Measurements from ENCODE around the gene AP1B1. TPM values are rescaled to one million over a fixed set of nuclear protein-coding genes. Genes with fewer than 3 reads are reported as not detected.

AP1B1 gene
- total and polyA plus RNA-seq, 2 donors (not counting 1 experiment from before 2014, with no cell fraction given): 139 to 174 TPM

- Histone ChIP-seq H3K4me2 (replicated peaks; ENCODE audit: low read depth, low read length, poor library complexity, severe bottlenecking) (no peak overlapping the region), H3K9ac (ENCODE audit: low read length) (no peak overlapping the region), H3K79me2 (ENCODE audit: control insufficient read depth, insufficient read depth, low read length) (no peaks in the 10 kb centered on the region), H4K20me1 (ENCODE audit: control insufficient read depth, insufficient read depth, low read length, poor library complexity, severe bottlenecking) (no peaks in the 10 kb centered on the region), H2AFZ (ENCODE audit: insufficient read depth, low read depth, low read length, poor library complexity, severe bottlenecking) (no peak overlapping the region), H3K9me3 (ENCODE audit: control extremely low read depth in 1 of 3, control insufficient read depth in 2 of 3, insufficient read depth in 1 of 3, low read length in 2 of 3) (no peaks in the 10 kb centered on the region), H3K27me3 (replicated peaks in 1 of 4; ENCODE audit: control extremely low read depth in 1 of 4, control insufficient read depth in 3 of 4, insufficient read depth in 4 of 4, low read length in 3 of 4) (peaks cover 0 to 3% (median 0%) of the 10 kb centered on the region in 4 experiments), H3K4me1 (ENCODE audit: control insufficient read depth in 2 of 2, insufficient read depth in 2 of 2, low read length in 2 of 2) (no peaks in the 10 kb centered on the region), H3K27ac (ENCODE audit: low read length in 2 of 2) (no peak overlapping the region), H3K36me3 (replicated peaks in 1 of 2; ENCODE audit: control extremely low read depth in 1 of 2, control insufficient read depth in 1 of 2, extremely low read depth in 1 of 2, insufficient read depth in 2 of 2, low read length in 1 of 2) (no peaks in the 10 kb centered on the region), H3K4me3 (ENCODE audit: control extremely low read depth in 1 of 5, extremely low read depth in 1 of 5, insufficient read depth in 1 of 5, low read depth in 2 of 5, low read length in 4 of 5) (no peak overlapping the region)
- TF ChIP-seq EZH2 (IDR thresholded peaks at IDR 0.05; ENCODE audit: borderline replicate concordance, insufficient read depth, low read depth, low read length, poor library complexity, severe bottlenecking): no peak
- TF ChIP-seq, protein P1, sequence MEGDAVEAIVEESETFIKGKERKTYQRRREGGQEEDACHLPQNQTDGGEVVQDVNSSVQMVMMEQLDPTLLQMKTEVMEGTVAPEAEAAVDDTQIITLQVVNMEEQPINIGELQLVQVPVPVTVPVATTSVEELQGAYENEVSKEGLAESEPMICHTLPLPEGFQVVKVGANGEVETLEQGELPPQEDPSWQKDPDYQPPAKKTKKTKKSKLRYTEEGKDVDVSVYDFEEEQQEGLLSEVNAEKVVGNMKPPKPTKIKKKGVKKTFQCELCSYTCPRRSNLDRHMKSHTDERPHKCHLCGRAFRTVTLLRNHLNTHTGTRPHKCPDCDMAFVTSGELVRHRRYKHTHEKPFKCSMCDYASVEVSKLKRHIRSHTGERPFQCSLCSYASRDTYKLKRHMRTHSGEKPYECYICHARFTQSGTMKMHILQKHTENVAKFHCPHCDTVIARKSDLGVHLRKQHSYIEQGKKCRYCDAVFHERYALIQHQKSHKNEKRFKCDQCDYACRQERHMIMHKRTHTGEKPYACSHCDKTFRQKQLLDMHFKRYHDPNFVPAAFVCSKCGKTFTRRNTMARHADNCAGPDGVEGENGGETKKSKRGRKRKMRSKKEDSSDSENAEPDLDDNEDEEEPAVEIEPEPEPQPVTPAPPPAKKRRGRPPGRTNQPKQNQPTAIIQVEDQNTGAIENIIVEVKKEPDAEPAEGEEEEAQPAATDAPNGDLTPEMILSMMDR (IDR thresholded peaks at IDR 0.05): no peak
- no peak overlapping the region for H3K27ac Mint-ChIP-seq
- no peaks in the 10 kb centered on the region for H3K9me3 Mint-ChIP-seq (ENCODE audit: insufficient read depth)
- H3K27me3 Mint-ChIP-seq: peaks cover 16% of the 10 kb centered on the region
- DNase-seq (no peak), ATAC-seq (ENCODE audit: low read depth) (no peak)
- H3K4me1 Mint-ChIP-seq: no peaks in the 10 kb centered on the region
- ChIA-PET CTCF (no interaction called here), POLR2A (no interaction called here)
- intact Hi-C loops (cut with micrococcal nuclease): no loop called here
- no CpG with 5 or more reads among the region's 2 CpGs for WGBS (ENCODE audit: insufficient coverage)
- H3K4me3 Mint-ChIP-seq: no peak overlapping the region
Observed at GRCh38 chr22:29400576-29400975, 12.2 kb upstream of the AP1B1 start.

DNA sequence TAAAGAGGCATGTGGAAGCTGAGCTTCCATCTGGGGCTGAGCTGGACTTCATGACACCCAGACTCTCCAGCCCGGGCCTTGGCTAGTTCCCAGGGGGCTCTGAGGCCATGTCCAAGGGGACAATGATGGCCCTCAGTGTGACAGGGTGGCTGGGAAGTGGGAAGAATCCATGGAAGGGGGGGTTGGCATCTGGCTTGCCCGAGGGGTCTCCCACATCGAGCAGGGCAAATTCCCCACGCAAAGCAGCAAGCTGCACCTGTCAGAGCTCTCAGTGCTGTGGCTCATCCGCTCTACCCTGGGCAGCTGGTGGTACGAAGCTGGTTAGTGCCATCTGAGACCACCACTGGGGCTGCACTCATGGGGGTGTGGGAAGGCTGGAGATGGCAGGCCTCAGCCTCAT is 9.4 kb upstream of the AP1B1 start:
- no peak overlapping the region for H2AFZ ChIP-seq (ENCODE audit: insufficient read depth, low read depth, low read length, poor library complexity, severe bottlenecking)
- TF ChIP-seq, protein P1 (IDR thresholded peaks at IDR 0.05): no peak
- no peak for TF ChIP-seq EZH2 (IDR thresholded peaks at IDR 0.05; ENCODE audit: borderline replicate concordance, insufficient read depth, low read depth, low read length, poor library complexity, severe bottlenecking)
- no peaks in the 10 kb centered on the region for H3K36me3 ChIP-seq (replicated peaks in 1 of 2; ENCODE audit: control extremely low read depth in 1 of 2, control insufficient read depth in 1 of 2, extremely low read depth in 1 of 2, insufficient read depth in 2 of 2, low read length in 1 of 2)
- no peak for DNase-seq
- intact Hi-C loops (cut with micrococcal nuclease): loop anchor here (5.0 kb wide), 1 partner anchor 80 kb away; no protein-coding TSS in a partner anchor
- Mint-ChIP-seq H3K9me3 (ENCODE audit: insufficient read depth) (no peaks in the 10 kb centered on the region), H3K27ac (no peak overlapping the region), H3K27me3 (peaks cover 16% of the 10 kb centered on the region), H3K4me1 (peaks cover 10% of the 10 kb centered on the region), H3K4me3 (no peak overlapping the region)
- ChIA-PET POLR2A (no interaction called here), CTCF (interaction anchor here (0.5 to 2.9 kb wide), 4 partner anchors 113 to 194 kb away, joined by 3 to 12 read pairs (median 6); no protein-coding TSS in a partner anchor)
- no peak for ATAC-seq (ENCODE audit: low read depth)
- no peak overlapping the region for H3K27ac ChIP-seq (ENCODE audit: low read length in 2 of 2)
- 87% methylated on average over 6 of the region's 6 CpGs for WGBS (ENCODE audit: insufficient coverage)
- no peak overlapping the region for H3K9ac ChIP-seq (ENCODE audit: low read length)
- peaks cover 5% of the 10 kb centered on the region for H3K79me2 ChIP-seq (ENCODE audit: control insufficient read depth, insufficient read depth, low read length)
- H4K20me1 ChIP-seq (ENCODE audit: control insufficient read depth, insufficient read depth, low read length, poor library complexity, severe bottlenecking): no peaks in the 10 kb centered on the region
- no peaks in the 10 kb centered on the region for H3K9me3 ChIP-seq (ENCODE audit: control extremely low read depth in 1 of 3, control insufficient read depth in 2 of 3, insufficient read depth in 1 of 3, low read length in 2 of 3)
- H3K27me3 ChIP-seq (replicated peaks in 1 of 4; ENCODE audit: control extremely low read depth in 1 of 4, control insufficient read depth in 3 of 4, insufficient read depth in 4 of 4, low read length in 3 of 4): peaks cover 0 to 3% (median 0%) of the 10 kb centered on the region in 4 experiments
- no peak overlapping the region for H3K4me2 ChIP-seq (replicated peaks; ENCODE audit: low read depth, low read length, poor library complexity, severe bottlenecking)
- peaks cover 6 to 13% of the 10 kb centered on the region in 2 donors for H3K4me1 ChIP-seq (ENCODE audit: control insufficient read depth in 2 of 2, insufficient read depth in 2 of 2, low read length in 2 of 2)
- no peak overlapping the region for H3K4me3 ChIP-seq (ENCODE audit: control extremely low read depth in 1 of 5, extremely low read depth in 1 of 5, insufficient read depth in 1 of 5, low read depth in 2 of 5, low read length in 4 of 5)

All from B cell (primary cell).